HCT116 (cell line): ENCODE measurements around the gene MRPS27. TPM values are rescaled to one million over a fixed set of nuclear protein-coding genes. Genes with fewer than 3 reads are reported as not detected.
A peak's percentile ranks its signal among the peaks of the same experiment; 100 is the strongest.

ENCODE experiments used
- ATAC-seq: fragments of 200-7000 bp; cut with Tn5 transposase; 2 replicates; pipeline ENCODE4 v1.9.1; 2020; ENCODE audit warnings: mild to moderate bottlenecking, moderate library complexity
- BruUV-seq: library from RNA; stranded (reverse); fragments of 400-500 nt; replicated peaks from 2 replicates; lab custom pipeline; 2021; lab: Mats Ljungman, UMichigan
- CTCF ChIA-PET: fragments of 300-600 bp; sonication (Branson Sonifier 250); formaldehyde crosslinking; loops from one replicate; lab custom pipeline; 2021; ENCODE audit warnings: antibody characterized with exemption; lab: Charles Lee
- POLR2A ChIA-PET: fragments of 300-600, 350-600 bp; sonication (Branson Sonifier 250); formaldehyde crosslinking; loops from one replicate; lab custom pipeline; 2021; ENCODE audit warnings: antibody characterized with exemption; lab: Charles Lee
- RAD21 ChIA-PET, 2 experiments: fragments of 300-600 bp; sonication (Branson Sonifier 250); formaldehyde crosslinking; loops; one replicate each; lab custom pipeline; 2023; ENCODE audit warnings: low total read pairs in 2 of 2; ENCODE audit not compliant: uncharacterized antibody in 2 of 2, unreplicated experiment in 2 of 2, low non-redundant PET in 1 of 2; lab: Charles Lee
- DNase-seq: peaks from one replicate; pipeline ENCODE4 v3.0.0-alpha.2; 2010; ENCODE audit warnings: low read depth, low spot score
- H2AFZ ChIP-seq: fragments of 200-600 bp; shearing (Covaris generic), sonication (generic); 2 replicates; pipeline ENCODE4 v1.6.1; 2017; ENCODE audit warnings: low read depth, mixed run types, mixed read lengths, antibody characterized with exemption, low read length; ENCODE audit not compliant: poor library complexity, severe bottlenecking
- H3K27ac ChIP-seq: 2 replicates; pipeline ENCODE4 v1.5.1; 2012; ENCODE audit warnings: low read depth, low read length
- H3K27me3 ChIP-seq: fragments of 200-600 bp; sonication (generic); 2 replicates; pipeline ENCODE4 v1.6.1; 2016; ENCODE audit warnings: mixed run types, low read length, mixed read lengths; ENCODE audit not compliant: insufficient read depth
- H3K36me3 ChIP-seq, 2 experiments: fragments of 200-500 bp in 1 of 2; fragments of 200-600 bp in 1 of 2; sonication (Bioruptor generic) in 1 of 2; sonication (generic) in 1 of 2; 2 replicates each; pipeline versions ENCODE4 v1.5.1 to v1.6.1; 2014 to 2016; ENCODE audit warnings: low read length in 2 of 2, inconsistent platforms in 1 of 2, mixed read lengths in 1 of 2, mixed run types in 1 of 2; ENCODE audit not compliant: insufficient read depth in 2 of 2, control insufficient read depth in 1 of 2
- H3K4me1 ChIP-seq, 2 experiments: fragments of 200-600 bp in 1 of 2; sonication (generic) in 1 of 2; 2 replicates each; pipeline versions ENCODE4 v1.5.1 to v1.6.1; 2012 to 2017; ENCODE audit warnings: low read length in 2 of 2, inconsistent platforms in 1 of 2, mild to moderate bottlenecking in 1 of 2, mixed read lengths in 1 of 2, mixed run types in 1 of 2, moderate library complexity in 1 of 2; ENCODE audit not compliant: insufficient read depth in 2 of 2, control insufficient read depth in 1 of 2
- H3K4me2 ChIP-seq: fragments of 200-600 bp; sonication (generic); 2 replicates; pipeline ENCODE4 v1.6.1; 2017; ENCODE audit warnings: mixed run types, low read length, mixed read lengths
- H3K4me3 ChIP-seq, 2 experiments: fragments of 200-600 bp in 1 of 2; sonication (generic) in 1 of 2; replicated peaks in 1 of 2; 2 replicates each; pipeline ENCODE4 v1.5.1; 2011 to 2016; ENCODE audit warnings: low read length in 2 of 2, control low read depth in 1 of 2, low read depth in 1 of 2, mild to moderate bottlenecking in 1 of 2, mixed read lengths in 1 of 2, mixed run types in 1 of 2
- H3K79me2 ChIP-seq: fragments of 200-600 bp; sonication (generic); 2 replicates; pipeline ENCODE4 v1.6.1; 2017; ENCODE audit warnings: mild to moderate bottlenecking, mixed run types, low read length, moderate library complexity, mixed read lengths; ENCODE audit not compliant: insufficient read depth
- H3K9ac ChIP-seq: fragments of 200-600 bp; sonication (generic); 2 replicates; pipeline ENCODE4 v1.6.1; 2016; ENCODE audit warnings: low read length, mixed read lengths
- H3K9me2 ChIP-seq: fragments of 200-600 bp; sonication (generic), shearing (Covaris generic); 2 replicates; pipeline ENCODE4 v1.6.1; 2017; ENCODE audit warnings: mixed run types, mild to moderate bottlenecking, moderate library complexity; ENCODE audit not compliant: insufficient read depth
- H3K9me3 ChIP-seq, 2 experiments: fragments of 200-500 bp in 1 of 2; fragments of 200-600 bp in 1 of 2; sonication (Bioruptor generic) in 1 of 2; sonication (generic) in 1 of 2; 2 replicates each; pipeline ENCODE4 v1.6.1; 2014 to 2017; ENCODE audit warnings: low read length in 2 of 2, mixed read lengths in 2 of 2, inconsistent platforms in 1 of 2, low read depth in 1 of 2, mild to moderate bottlenecking in 1 of 2, mixed run types in 1 of 2, moderate library complexity in 1 of 2; ENCODE audit not compliant: control insufficient read depth in 1 of 2, insufficient read depth in 1 of 2
- H4K20me1 ChIP-seq: fragments of 200-600 bp; sonication (generic), shearing (Covaris generic); 2 replicates; pipeline ENCODE4 v1.6.1; 2017; ENCODE audit warnings: mixed run types, mild to moderate bottlenecking, moderate library complexity; ENCODE audit not compliant: insufficient read depth
- CBX3 ChIP-seq: IDR thresholded peaks from 2 replicates; pipeline ENCODE4 v1.6.1; 2012; ENCODE audit warnings: low read depth
- CTCF ChIP-seq, 3 experiments: fragments of 200-600 bp in 1 of 3; sonication (generic) in 1 of 3; IDR thresholded peaks in 2 of 3; conservative IDR thresholded peaks in 1 of 3; 2 replicates each; pipeline ENCODE4 v1.5.1; 2012 to 2017; ENCODE audit warnings: low read depth in 2 of 3, low read length in 2 of 3, antibody characterized with exemption in 1 of 3, borderline replicate concordance in 1 of 3, control low read depth in 1 of 3, mild to moderate bottlenecking in 1 of 3, mixed read lengths in 1 of 3, mixed run types in 1 of 3, moderate library complexity in 1 of 3; ENCODE audit not compliant: insufficient read depth in 1 of 3
- EZH2 ChIP-seq: fragments of 200-600 bp; sonication (generic); IDR thresholded peaks from 2 replicates; pipeline ENCODE4 v1.6.1; 2017; ENCODE audit warnings: antibody characterized with exemption, mixed run types
- JUND ChIP-seq: IDR thresholded peaks from 2 replicates; pipeline ENCODE4 v1.6.1; 2012
- POLR2AphosphoS5 ChIP-seq: IDR thresholded peaks from 2 replicates; pipeline ENCODE4 v1.6.1; 2011; ENCODE audit warnings: mild to moderate bottlenecking, low read depth, low read length, moderate library complexity
- REST ChIP-seq: IDR thresholded peaks from 2 replicates; pipeline ENCODE4 v1.6.1; 2012; ENCODE audit warnings: low read depth
- SIN3A ChIP-seq: IDR thresholded peaks from 2 replicates; pipeline ENCODE4 v1.6.1; 2012; ENCODE audit warnings: low read depth
- SP1 ChIP-seq: IDR thresholded peaks from 2 replicates; pipeline ENCODE4 v1.6.1; 2012; ENCODE audit warnings: low read depth
- YY1 ChIP-seq: IDR thresholded peaks from 2 replicates; pipeline ENCODE4 v1.6.1; 2011; ENCODE audit warnings: low read length, low read depth, moderate library complexity, mild to moderate bottlenecking; ENCODE audit not compliant: insufficient replicate concordance; ENCODE audit errors: extremely low read depth
- ZBTB33 ChIP-seq: IDR thresholded peaks from 2 replicates; pipeline ENCODE4 v1.6.1; 2011; ENCODE audit warnings: mild to moderate bottlenecking, low read length, moderate library complexity; ENCODE audit not compliant: insufficient replicate concordance; ENCODE audit errors: extremely low read depth
- ZFX ChIP-seq: fragments of 450-650 bp; IDR thresholded peaks from 2 replicates; pipeline ENCODE4 v1.6.1; 2017
- intact Hi-C: fragments of 100-400 bp; cut with micrococcal nuclease; formaldehyde crosslinking; loops from 2 replicates; pipeline ENCODE4 v1.10.0; 2022
- total RNA-seq: library from RNA; stranded (reverse); gene quantifications from one replicate; pipeline ENCODE4 v1.2.1, GENCODE V29; 2021; ENCODE audit not compliant: unreplicated experiment

Gene MRPS27
- total RNA-seq, 1 experiment from 2014 or later = 113 TPM

- no peak for TF ChIP-seq ZFX
- TF ChIP-seq SP1 = no peak
- no peak for TF ChIP-seq EZH2
- TF ChIP-seq SIN3A = no peak
- no peak for TF ChIP-seq CBX3
- TF ChIP-seq YY1 = no peak
- TF ChIP-seq ZBTB33 = no peak
- no peak for TF ChIP-seq REST
- TF ChIP-seq JUND = no peak
- TF ChIP-seq CTCF (IDR thresholded peaks at IDR 0.05 in 2 of 3, conservative IDR thresholded peaks at IDR 0.05 in 1 of 3; ENCODE audit: borderline replicate concordance in 1 of 3, insufficient read depth in 1 of 3, low read depth in 2 of 3, low read length in 2 of 3) = no peak
- TF ChIP-seq POLR2AphosphoS5 = no peak
- TF ChIP-seq, all 23 proteins: peak for 0
- Histone ChIP-seq H3K79me2 (peaks cover 4% of the 10 kb centered on the region; the same call in 1 of the 2 replicates), H3K36me3 (peaks cover 10 to 31% of the 10 kb centered on the region in 2 experiments), H3K4me2 (no peak overlapping the region), H3K27me3 (no peaks in the 10 kb centered on the region), H3K4me1 (peaks cover 11 to 14% of the 10 kb centered on the region in 2 experiments), H3K9me2 (no peaks in the 10 kb centered on the region), H2AFZ (no peak overlapping the region), H3K27ac (no peak overlapping the region), H3K9me3 (no peaks in the 10 kb centered on the region), H3K4me3 (no peak overlapping the region), H3K9ac (no peak overlapping the region), H4K20me1 (no peaks in the 10 kb centered on the region)
- ATAC-seq = peak; percentile 36
- POLR2A ChIA-PET = interaction anchor here (2.0 kb wide), 1 partner anchor 8 kb away, joined by 6 read pairs; the partner anchor contains the start of genes MRPS27 and PTCD2
- DNase-seq = no peak
- intact Hi-C loops = no loop called here
- CTCF ChIA-PET = no interaction called here
- BruUV-seq = no TSS peak
- RAD21 ChIA-PET = no interaction called here
Observed at GRCh38 chr5:72328172-72328571, 8.1 kb upstream of the MRPS27 start.
